ENCODE results near the gene SORCS2.

Gene SORCS2

GRCh38 chr4:7389101-7389701 is 196.9 kb downstream of the SORCS2 start:
- TF ChIP-seq FOXP2 (optimal IDR thresholded peaks at IDR 0.05; ENCODE audit: borderline replicate concordance, extremely low read depth, extremely low read length, insufficient read depth), result no peak
- TF ChIP-seq POLR2AphosphoS5 (IDR thresholded peaks at IDR 0.05; ENCODE audit: low read depth, low read length), result no peak
- TF ChIP-seq, protein P1, sequence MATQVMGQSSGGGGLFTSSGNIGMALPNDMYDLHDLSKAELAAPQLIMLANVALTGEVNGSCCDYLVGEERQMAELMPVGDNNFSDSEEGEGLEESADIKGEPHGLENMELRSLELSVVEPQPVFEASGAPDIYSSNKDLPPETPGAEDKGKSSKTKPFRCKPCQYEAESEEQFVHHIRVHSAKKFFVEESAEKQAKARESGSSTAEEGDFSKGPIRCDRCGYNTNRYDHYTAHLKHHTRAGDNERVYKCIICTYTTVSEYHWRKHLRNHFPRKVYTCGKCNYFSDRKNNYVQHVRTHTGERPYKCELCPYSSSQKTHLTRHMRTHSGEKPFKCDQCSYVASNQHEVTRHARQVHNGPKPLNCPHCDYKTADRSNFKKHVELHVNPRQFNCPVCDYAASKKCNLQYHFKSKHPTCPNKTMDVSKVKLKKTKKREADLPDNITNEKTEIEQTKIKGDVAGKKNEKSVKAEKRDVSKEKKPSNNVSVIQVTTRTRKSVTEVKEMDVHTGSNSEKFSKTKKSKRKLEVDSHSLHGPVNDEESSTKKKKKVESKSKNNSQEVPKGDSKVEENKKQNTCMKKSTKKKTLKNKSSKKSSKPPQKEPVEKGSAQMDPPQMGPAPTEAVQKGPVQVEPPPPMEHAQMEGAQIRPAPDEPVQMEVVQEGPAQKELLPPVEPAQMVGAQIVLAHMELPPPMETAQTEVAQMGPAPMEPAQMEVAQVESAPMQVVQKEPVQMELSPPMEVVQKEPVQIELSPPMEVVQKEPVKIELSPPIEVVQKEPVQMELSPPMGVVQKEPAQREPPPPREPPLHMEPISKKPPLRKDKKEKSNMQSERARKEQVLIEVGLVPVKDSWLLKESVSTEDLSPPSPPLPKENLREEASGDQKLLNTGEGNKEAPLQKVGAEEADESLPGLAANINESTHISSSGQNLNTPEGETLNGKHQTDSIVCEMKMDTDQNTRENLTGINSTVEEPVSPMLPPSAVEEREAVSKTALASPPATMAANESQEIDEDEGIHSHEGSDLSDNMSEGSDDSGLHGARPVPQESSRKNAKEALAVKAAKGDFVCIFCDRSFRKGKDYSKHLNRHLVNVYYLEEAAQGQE (IDR thresholded peaks at IDR 0.05; ENCODE audit: insufficient read depth in 1 of 2, low read depth in 2 of 2, low read length in 2 of 2), result no peak
- no peak for TF ChIP-seq SIN3A (IDR thresholded peaks at IDR 0.05; ENCODE audit: borderline replicate concordance, insufficient read depth, low read length)
- no peak for TF ChIP-seq TAF1 (IDR thresholded peaks at IDR 0.05; ENCODE audit: borderline replicate concordance, insufficient read depth, low read length)

DNA sequence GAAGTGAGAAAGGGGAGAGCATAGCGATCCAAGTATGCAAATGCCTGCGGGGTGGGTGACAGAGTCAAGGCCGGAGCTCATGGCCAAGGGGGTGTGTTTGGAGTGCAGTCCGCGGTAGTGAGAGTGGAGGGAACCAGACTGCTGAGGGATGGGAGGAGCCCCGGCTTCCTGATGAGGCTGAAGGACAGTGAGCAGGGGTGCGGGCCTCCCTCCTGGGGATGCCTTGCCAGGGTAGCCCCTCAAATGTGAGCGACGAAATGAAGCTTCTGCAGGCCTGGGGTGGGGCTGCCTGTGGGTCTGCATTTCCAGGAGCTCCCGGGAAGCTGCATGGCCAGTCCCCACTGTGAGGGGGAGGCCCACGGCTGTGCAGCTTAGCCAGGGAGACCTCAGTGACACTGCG is 197.4 kb downstream of the SORCS2 start:
- TF ChIP-seq POLR2AphosphoS5 (IDR thresholded peaks at IDR 0.05; ENCODE audit: low read depth, low read length), result no peak
- TF ChIP-seq SIN3A (IDR thresholded peaks at IDR 0.05; ENCODE audit: borderline replicate concordance, insufficient read depth, low read length), result no peak
- TF ChIP-seq, protein P1 (IDR thresholded peaks at IDR 0.05; ENCODE audit: insufficient read depth in 1 of 2, low read depth in 2 of 2, low read length in 2 of 2), result no peak
- no peak for TF ChIP-seq TAF1 (IDR thresholded peaks at IDR 0.05; ENCODE audit: borderline replicate concordance, insufficient read depth, low read length)
- no peak for TF ChIP-seq FOXP2 (optimal IDR thresholded peaks at IDR 0.05; ENCODE audit: borderline replicate concordance, extremely low read depth, extremely low read length, insufficient read depth)

GRCh38 chr4:7390336-7390735 is 198.0 kb downstream of the SORCS2 start:
- TF ChIP-seq SIN3A (IDR thresholded peaks at IDR 0.05; ENCODE audit: borderline replicate concordance, insufficient read depth, low read length) (no peak), FOXP2 (optimal IDR thresholded peaks at IDR 0.05; ENCODE audit: borderline replicate concordance, extremely low read depth, extremely low read length, insufficient read depth) (no peak), POLR2AphosphoS5 (IDR thresholded peaks at IDR 0.05; ENCODE audit: low read depth, low read length) (no peak), TAF1 (IDR thresholded peaks at IDR 0.05; ENCODE audit: borderline replicate concordance, insufficient read depth, low read length) (no peak)
- TF ChIP-seq, protein P1 (IDR thresholded peaks at IDR 0.05; ENCODE audit: insufficient read depth in 1 of 2, low read depth in 2 of 2, low read length in 2 of 2), result no peak

DNA sequence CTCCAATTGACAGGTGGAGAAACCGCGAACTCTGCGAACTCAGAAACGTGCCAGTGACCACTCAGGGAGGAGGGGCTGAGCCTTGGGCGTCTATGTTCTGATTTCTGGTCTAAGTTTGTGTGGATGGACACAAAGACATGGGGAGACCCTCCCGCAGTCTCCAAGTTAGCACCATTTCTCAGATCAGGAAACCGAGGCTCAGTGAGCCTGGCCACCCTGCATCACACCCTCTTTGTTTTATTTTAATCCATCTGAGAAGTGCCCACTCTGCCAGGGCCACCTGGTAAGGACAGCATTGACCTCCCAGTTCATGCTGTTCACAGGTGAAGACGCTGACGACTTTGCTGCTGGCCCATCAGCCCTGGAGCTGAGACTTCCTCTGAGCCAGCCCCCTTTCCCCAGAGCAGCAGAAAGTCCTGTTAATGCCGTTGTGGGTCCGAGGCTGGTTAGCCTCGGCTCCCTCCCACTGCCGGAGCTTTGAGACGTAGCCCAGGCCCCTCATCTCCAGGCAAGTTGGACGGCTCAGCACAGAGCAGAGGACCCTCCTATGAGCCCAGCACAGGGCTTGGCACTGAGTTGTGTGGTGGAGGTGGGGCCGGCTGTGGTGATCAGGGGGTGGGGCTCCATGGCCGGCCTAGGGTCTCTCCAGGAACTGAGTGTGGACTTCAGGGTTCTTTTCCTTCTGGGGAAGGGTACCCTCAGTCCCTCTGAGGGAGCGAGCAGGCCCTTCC is 198.7 kb downstream of the SORCS2 start:
- TF ChIP-seq, protein P1 (IDR thresholded peaks at IDR 0.05; ENCODE audit: insufficient read depth in 1 of 2, low read depth in 2 of 2, low read length in 2 of 2), result no peak
- TF ChIP-seq SIN3A (IDR thresholded peaks at IDR 0.05; ENCODE audit: borderline replicate concordance, insufficient read depth, low read length), result no peak
- no peak for TF ChIP-seq FOXP2 (optimal IDR thresholded peaks at IDR 0.05; ENCODE audit: borderline replicate concordance, extremely low read depth, extremely low read length, insufficient read depth)
- TF ChIP-seq TAF1 (IDR thresholded peaks at IDR 0.05; ENCODE audit: borderline replicate concordance, insufficient read depth, low read length), result no peak
- TF ChIP-seq POLR2AphosphoS5 (IDR thresholded peaks at IDR 0.05; ENCODE audit: low read depth, low read length), result no peak

Data from PFSK-1 (cell line).